HG03457 (cell line): Measurements from ENCODE around the gene C22orf23.
A peak's percentile ranks its signal among the peaks of the same experiment; 100 is the strongest.

Source experiments
- ATAC-seq: cut with Tn5 transposase; IDR thresholded peaks from one replicate; pipeline ENCODE4 v1.9.1; 2021; ENCODE audit warnings: moderate number of reproducible peaks; ENCODE audit not compliant: unreplicated experiment

C22orf23 gene

GRCh38 chr22:37926771-37927636, 26.4 kb downstream of the C22orf23 start:
- ATAC-seq: no peak

DNA sequence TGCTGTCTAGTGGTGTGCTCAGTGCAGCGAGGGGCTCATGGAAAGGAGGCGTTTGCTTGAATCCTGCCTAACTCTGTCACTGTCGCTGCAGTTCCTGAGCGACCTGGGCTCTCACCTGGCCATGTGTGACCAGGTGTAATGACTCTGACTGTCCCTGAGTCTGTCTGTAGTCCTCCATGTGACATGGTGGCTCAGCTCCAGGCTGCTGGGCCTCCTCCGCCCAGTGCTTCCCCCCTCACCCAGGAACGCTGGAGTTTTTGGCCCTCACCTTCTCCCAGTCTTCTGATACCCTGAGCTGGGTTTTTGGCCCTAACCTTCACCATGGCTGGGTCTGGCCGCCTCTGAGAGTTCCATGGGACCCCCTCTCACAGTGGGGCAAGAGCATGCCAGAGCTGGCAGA, 27.0 kb downstream of the C22orf23 start:
- ATAC-seq: no peak

DNA sequence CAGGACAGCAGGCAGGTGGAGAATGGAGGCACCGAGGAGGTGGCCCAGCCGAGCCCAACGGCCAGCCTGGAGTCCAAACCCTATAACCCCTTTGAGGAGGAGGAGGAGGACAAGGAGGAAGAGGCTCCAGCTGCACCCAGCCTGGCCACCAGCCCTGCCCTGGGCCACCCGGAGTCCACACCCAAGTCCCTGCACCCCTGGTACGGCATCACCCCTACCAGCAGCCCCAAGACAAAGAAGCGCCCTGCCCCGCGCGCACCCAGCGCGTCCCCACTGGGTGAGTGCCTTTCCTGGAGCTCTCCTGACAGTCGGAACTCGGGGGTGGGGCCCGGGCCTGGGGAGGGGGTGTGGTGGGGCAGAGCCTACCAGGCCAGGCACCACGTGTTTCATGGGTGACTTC, 27.6 kb downstream of the C22orf23 start:
- ATAC-seq: no peak

DNA sequence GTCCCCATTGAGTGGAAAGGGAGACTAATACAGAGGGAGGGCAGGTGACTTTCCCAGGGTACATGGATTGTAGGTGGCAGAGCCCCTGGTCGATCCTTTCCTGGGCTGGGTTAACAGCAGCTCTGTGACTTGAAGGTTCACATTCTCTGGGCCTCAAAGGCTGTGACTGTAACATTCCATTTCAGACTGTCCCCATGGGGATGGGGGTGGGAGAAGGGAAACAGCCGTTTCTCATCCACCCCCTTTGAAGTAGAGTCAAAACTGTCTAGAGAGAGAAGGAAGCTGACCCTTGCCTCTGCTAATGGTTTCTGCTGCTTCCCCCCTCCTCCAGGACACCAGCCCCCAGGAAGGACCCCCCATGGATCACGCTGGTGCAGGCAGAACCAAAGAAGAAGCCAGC, 28.1 kb downstream of the C22orf23 start:
- ATAC-seq: no peak

- no peak for ATAC-seq
Measured at GRCh38 chr22:37924386-37925065, 28.9 kb downstream of the C22orf23 start.

DNA sequence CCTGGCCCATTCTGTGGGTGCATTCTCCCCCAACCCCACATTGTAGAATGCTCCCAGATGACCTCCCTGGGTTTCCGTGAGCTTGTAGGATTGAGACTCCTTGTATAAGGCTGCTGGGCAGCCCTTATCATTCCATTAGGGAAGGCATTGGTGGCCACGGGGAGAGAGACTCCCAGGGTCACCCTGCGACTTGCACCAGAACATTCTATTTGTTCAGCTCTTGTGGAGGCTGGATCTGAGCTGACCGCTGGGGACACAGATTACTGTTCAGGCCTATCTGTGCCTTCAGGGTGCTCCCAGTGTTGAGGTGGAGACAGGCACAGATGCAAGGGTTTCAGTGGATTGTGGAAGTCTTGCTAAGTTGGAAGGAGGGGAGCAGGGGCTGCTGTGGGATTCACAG, 29.5 kb downstream of the C22orf23 start:
- ATAC-seq: no peak

DNA sequence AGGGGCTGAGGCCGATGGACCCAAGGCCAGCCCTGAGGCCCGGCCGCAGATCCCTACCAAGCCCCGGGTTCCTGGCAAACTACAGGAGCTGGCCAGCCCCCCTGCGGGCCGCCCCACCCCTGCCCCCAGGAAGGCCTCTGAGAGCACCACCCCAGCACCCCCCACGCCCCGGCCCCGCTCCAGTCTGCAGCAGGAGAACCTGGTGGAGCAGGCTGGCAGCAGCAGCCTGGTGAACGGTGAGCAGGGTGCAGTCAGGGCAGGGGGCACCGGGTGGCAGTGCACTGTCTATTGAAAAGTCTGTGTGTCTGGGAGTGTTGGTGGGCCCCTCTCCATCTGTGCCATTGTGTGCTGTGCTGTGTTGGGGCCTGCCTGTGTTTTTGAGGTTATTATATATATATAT, 31.2 kb downstream of the C22orf23 start:
- ATAC-seq: no peak

DNA sequence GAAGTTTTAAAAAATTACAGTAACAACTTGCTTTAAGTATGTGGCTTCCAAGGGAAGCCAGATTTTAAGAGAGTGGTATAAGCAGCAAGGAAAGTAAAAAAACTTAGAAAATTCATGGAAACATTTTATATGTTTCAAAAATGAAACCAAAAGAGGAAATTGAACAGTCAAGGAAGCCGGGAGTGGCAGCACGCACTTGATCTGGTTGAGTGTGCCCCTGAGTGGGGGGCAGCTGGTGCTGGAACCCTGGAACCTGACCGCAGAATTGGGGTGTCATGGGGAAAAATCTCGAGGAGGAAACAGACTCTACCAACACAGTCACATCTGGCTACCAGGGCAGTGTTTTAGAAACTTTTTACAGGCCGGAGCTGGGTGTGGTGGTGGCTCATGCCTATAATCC, 33.3 kb downstream of the C22orf23 start:
- ATAC-seq: no peak

DNA sequence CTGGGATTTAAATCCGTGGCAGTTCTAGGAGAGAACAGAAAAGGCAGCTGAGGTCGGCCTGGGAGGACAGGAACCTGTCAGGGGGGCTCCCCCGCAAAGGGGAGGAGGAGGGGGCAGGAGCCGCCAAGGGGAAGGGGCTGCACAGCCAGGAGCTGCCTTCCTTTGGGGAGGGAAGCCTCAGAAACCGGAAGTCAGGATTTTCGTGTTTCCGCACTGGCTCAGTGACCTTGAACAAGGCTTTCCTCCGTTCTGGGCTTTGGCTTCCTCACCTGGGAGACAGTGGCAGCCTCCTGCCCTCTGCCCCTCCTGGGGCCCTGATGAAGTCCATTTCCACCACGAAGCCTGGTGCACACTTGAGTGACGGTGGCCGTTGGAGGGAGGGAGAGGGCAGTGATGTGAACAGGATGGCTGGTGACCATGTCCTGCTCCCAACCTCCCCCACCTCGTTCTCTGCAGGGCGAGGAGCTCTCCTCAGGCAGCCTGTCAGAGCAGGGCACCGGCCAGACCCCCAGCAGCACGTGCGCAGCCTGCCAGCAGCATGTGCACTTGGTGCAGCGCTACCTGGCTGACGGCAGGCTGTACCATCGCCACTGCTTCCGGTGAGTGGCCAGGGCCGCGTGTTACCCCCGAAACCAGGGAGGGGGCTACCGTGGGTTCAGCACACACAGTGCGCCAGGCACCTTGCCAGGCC, 34.7 kb downstream of the C22orf23 start:
- no peak for ATAC-seq

GRCh38 chr22:37917874-37918548, 35.4 kb downstream of the C22orf23 start:
- no peak for ATAC-seq

- no peak for ATAC-seq
Measured at GRCh38 chr22:37916311-37916710, 37.1 kb downstream of the C22orf23 start.

DNA sequence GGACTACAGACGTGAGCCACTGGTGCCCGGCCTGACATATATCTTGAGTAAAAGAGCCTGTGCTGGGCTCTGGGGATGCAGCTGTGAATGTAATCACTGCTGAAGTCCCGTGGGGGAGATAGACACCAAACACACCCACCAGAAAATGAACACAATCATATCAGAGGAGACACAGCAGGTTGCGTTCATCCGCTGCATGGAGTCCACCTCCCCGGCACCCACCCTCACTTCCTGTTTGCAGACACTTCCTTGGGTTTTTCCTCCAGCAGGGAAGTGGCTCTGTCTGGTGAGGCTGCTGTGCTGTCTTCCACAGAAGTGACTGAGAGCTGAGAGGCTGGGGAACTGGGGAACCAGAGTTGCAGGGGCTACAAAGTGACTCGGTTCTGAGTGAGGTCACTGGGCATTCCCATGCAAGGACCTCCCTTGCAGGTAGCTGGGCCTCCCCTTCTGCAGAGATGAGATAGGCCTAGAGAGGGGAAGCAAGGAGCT, 40.1 kb downstream of the C22orf23 start:
- ATAC-seq: no peak

DNA sequence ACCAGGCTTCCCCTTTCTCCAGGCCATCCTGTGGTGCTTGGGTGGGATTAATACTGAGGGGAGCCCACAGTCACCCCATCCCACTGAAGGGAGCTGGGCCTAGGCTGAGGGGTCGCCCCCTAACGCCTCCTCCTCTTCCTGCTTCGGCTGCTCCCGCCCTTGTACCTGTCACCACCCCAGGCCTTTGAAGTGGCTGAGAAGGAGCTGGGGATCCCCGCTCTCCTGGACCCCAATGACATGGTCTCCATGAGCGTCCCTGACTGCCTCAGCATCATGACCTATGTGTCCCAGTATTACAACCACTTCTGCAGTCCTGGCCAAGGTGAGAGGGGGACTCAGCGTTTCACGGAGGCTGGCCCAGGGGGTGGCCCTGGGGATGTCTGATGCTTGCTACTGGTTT, 41.2 kb downstream of the C22orf23 start:
- no peak for ATAC-seq

DNA sequence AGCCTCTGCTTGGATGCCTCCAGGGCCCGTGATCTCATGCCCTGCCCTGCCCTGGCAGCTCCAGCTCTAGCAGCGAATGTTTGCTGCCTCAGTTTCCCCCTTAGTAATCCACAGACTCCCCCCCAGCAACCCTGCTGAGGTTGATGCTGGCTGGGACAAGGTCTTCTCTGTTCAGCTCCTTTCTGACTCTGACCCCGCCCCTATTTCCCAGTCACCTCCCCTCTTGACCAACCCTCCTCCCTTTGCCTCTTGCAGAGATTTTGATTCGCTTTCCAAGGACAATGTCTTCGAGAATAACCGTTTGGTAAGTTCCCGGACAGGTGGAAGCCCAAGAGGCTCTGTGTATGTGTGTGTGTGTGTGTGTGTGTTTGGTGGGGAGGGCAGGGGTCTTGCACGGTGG, 41.7 kb downstream of the C22orf23 start:
- ATAC-seq: no peak

GRCh38 chr22:37910890-37911672, 42.3 kb downstream of the C22orf23 start:
- no peak for ATAC-seq

DNA sequence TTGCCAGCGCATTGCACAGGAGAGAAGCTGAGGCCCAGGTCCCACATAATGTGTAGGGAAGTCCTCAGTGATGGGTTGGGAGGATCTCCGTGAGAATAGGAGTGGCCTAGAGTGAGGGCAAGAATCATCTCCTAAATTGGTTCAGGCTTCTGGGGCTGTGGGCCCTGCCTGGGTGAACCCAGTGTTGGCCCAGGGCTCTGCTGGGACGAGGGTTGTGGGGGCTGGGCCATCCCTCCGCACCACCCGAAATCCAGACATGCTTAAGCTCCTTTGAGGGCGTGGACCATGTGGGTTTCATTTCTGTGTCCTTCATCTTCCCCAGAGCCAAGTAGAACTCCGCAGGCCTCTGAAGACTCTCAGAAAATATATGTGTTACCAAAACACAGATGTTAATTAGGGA, 43.6 kb downstream of the C22orf23 start:
- ATAC-seq: no peak

GRCh38 chr22:37907036-37907954, 46.1 kb downstream of the C22orf23 start:
- no peak for ATAC-seq

- peak; percentile 33 for ATAC-seq
Measured at GRCh38 chr22:37906364-37907008, 46.9 kb downstream of the C22orf23 start.
